ENCODE measurements around the gene PRDX5. TPM values are rescaled to one million over a fixed set of nuclear protein-coding genes. Genes with fewer than 3 reads are reported as not detected.

Gene PRDX5
- total and polyA plus RNA-seq, 9 of the 15 experiments (the other 6 are each of a cell fraction or from before 2014, with no cell fraction given) = 40.8 to 327 (median 204) TPM

DNA sequence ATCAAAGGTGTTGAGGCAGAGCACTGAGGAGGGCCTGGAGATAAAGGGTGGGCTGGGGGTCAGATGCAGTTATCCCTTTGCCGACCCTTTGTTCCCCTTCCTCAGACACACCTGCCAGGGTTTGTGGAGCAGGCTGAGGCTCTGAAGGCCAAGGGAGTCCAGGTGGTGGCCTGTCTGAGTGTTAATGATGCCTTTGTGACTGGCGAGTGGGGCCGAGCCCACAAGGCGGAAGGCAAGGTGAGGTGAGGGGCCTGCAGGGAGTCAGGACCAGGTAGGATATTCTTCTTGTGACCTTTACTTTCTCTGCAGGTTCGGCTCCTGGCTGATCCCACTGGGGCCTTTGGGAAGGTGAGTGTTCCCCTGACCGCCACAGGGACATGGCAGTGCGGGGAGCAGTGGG is 2.6 kb downstream of the PRDX5 start:
- FAIRE-seq = no peak
- in situ Hi-C loops (cut with MboI) (no loop called here), intact Hi-C loops (cut with micrococcal nuclease) (no loop called here)
- no peak for ATAC-seq
- Histone ChIP-seq H2AFZ (ENCODE audit: low read depth, low read length) (no peak overlapping the region), H3K36me3 (ENCODE audit: control insufficient read depth, insufficient read depth, low read length) (peaks cover 43% of the 10 kb centered on the region; the same call in 1 of the 3 replicates), H3K4me2 (ENCODE audit: insufficient read depth, low read length) (no peak overlapping the region), H3K27me3 (ENCODE audit: control insufficient read depth in 2 of 2, insufficient read depth in 2 of 2, low read length in 2 of 2) (no peaks in the 10 kb centered on the region), H3K79me2 (ENCODE audit: control insufficient read depth, insufficient read depth, low read length) (peaks cover 25% of the 10 kb centered on the region), H3K9me3 (replicated peaks; ENCODE audit: control insufficient read depth, insufficient read depth, low read depth, low read length) (no peaks in the 10 kb centered on the region), H4K20me1 (replicated peaks; ENCODE audit: control insufficient read depth, insufficient read depth, low read length) (no peaks in the 10 kb centered on the region), H3K4me1 (replicated peaks in 1 of 2; ENCODE audit: control insufficient read depth in 2 of 2, insufficient read depth in 2 of 2, low read length in 2 of 2) (peaks cover 10 to 56% of the 10 kb centered on the region in 2 experiments; a peak in 4 of 5 replicates), H3K27ac (ENCODE audit: extremely low read depth, low read depth, low read length) (no peak overlapping the region), H3K4me3 (no peak overlapping the region), H3K9ac (ENCODE audit: insufficient read depth in 1 of 2, low read depth in 2 of 2, low read length in 2 of 2) (peak overlapping the region in 1 of 2 experiments; percentile 57; a peak in 2 of 4 replicates), H3K9me1 (ENCODE audit: control insufficient read depth, insufficient read depth, low read length) (no peaks in the 10 kb centered on the region)
- ChIA-PET CTCF (ENCODE audit: low intra/inter-chr PET ratio) (no interaction called here), POLR2A (interaction anchor here (0.6 to 1.0 kb wide), 4 partner anchors 9 to 35 kb away, joined by 3 to 5 read pairs (median 4); no protein-coding TSS in a partner anchor)
- 83% methylated on average over 7 of the region's 7 CpGs for WGBS (ENCODE audit: insufficient coverage, low coverage, missing lambda C conversion rate)
- DNase-seq (ENCODE audit: extremely low read depth in 1 of 4, low spot score in 3 of 4) = no peak
- no TSS peak for BruUV-seq (replicated peaks)
- TF ChIP-seq, protein P1, sequence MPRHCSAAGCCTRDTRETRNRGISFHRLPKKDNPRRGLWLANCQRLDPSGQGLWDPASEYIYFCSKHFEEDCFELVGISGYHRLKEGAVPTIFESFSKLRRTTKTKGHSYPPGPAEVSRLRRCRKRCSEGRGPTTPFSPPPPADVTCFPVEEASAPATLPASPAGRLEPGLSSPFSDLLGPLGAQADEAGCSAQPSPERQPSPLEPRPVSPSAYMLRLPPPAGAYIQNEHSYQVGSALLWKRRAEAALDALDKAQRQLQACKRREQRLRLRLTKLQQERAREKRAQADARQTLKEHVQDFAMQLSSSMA (CRISPR knock-in tag; IDR thresholded peaks at IDR 0.05) = no peak
- no peak for TF ChIP-seq BCOR (IDR thresholded peaks at IDR 0.05)
- no peak for TF ChIP-seq ZNF780A (CRISPR knock-in tag; IDR thresholded peaks at IDR 0.05)
- no peak for TF ChIP-seq CHD1 (IDR thresholded peaks at IDR 0.05; ENCODE audit: low read length)
- no peak for TF ChIP-seq ZNF584 (CRISPR knock-in tag; IDR thresholded peaks at IDR 0.05; ENCODE audit: low read depth)
- TF ChIP-seq, protein P2, sequence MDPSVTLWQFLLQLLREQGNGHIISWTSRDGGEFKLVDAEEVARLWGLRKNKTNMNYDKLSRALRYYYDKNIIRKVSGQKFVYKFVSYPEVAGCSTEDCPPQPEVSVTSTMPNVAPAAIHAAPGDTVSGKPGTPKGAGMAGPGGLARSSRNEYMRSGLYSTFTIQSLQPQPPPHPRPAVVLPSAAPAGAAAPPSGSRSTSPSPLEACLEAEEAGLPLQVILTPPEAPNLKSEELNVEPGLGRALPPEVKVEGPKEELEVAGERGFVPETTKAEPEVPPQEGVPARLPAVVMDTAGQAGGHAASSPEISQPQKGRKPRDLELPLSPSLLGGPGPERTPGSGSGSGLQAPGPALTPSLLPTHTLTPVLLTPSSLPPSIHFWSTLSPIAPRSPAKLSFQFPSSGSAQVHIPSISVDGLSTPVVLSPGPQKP (CRISPR knock-in tag; IDR thresholded peaks at IDR 0.05) = no peak
- TF ChIP-seq ZNF764 (CRISPR knock-in tag; IDR thresholded peaks at IDR 0.05; ENCODE audit: low read depth) = no peak
- TF ChIP-seq TRIM24 (IDR thresholded peaks at IDR 0.05) = no peak
